HG02798 (cell line): Measurements from ENCODE around the gene ADAMTSL1.
A peak's percentile ranks its signal among the peaks of the same experiment; 100 is the strongest.

Experiments
- ATAC-seq: cut with Tn5 transposase; IDR thresholded peaks from one replicate; pipeline ENCODE4 v1.9.1; 2021; ENCODE audit warnings: mild to moderate bottlenecking; ENCODE audit not compliant: unreplicated experiment, poor library complexity

The ADAMTSL1 gene

DNA sequence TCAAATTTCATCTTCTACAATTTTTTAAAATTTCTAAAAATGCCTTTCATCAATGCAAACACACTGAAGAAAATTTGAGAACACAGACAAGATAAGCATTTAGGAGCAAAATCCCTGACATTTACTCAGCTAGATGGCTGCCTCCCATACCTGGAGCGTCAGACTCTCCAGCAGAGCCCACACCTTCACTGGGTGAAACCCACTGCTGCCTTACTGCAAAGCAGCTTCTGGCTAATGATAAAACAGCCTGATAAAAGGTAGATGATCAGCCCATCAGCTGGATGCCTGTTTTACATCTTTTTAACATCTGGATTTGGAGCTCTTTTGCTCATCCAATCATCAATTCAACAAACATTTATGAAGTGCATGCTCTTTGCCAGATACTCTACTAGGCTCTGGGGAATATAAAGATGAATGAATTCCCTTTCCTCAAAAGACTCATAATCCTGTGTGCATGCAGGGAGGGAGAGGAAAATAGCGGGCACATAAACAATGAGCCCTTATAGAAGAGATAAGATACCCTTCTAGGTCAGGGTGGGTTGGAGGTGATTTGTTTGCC is 287.9 kb downstream of the ADAMTSL1 start:
- ATAC-seq, result no peak

DNA sequence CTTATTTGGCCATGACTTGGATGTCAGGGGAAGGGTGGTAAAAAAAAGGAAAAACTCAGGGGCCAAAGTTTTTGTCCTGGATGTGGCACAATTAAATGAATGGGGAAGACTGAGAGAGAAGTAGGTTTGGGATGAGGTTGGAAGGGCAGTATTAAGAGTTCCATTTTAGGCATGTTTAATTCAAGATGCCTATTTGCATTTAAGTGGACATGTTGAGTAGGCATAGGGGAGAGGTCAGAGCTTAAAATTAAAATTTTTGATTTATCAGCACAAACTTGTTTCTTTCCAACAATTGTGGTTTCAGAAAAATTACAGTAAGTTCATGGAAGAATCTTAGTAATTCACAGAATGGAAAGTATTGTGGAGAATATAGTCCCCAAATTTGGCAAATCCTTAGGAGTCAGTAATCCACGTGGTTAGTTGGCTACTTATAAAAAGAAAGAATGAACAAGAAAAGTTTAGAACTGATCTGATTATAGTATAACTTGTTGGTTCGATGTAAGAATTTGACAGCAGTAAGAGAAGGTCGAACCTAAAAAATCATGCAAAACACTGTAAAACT is 293.1 kb downstream of the ADAMTSL1 start:
- ATAC-seq, result no peak

- ATAC-seq, result peak; percentile 89
These were observed 295.1 kb downstream of the ADAMTSL1 start for GRCh38 chr9:18768951-18769622.

DNA sequence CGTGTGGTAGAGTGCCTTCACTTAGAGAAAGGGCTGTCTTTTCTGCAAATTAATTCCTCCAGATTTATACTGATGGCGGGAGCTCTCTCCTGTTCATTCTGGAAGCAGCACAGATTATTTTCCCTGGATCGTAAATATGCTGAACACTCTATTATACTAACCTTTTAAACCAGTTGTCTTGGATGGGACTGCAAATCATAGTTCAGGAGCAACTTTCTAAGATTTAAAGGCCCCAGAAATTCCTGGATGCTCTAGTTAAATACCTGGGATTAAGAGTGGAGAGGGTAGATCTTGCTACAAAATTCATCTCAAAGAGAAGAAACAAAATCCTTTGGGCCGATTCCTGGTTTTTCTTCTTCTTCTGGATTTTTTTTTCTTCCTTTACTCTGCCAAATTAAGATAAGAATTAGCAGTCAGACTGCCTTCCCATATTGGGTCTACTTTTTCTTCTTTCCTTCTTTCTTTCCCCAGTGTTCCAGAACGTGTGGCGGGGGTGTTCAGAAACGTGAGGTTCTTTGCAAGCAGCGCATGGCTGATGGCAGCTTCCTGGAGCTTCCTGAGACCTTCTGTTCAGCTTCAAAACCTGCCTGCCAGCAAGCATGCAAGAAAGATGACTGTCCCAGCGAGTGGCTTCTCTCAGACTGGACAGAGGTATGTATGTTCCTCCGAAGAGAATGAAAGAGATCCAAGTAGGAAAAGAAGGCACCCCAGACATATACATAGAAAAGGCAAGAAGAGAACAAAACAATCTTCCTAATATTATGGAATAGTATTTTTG is 296.4 kb downstream of the ADAMTSL1 start:
- no peak for ATAC-seq

- ATAC-seq, result no peak
These were observed 297.1 kb downstream of the ADAMTSL1 start for GRCh38 chr9:18771011-18771410.

DNA sequence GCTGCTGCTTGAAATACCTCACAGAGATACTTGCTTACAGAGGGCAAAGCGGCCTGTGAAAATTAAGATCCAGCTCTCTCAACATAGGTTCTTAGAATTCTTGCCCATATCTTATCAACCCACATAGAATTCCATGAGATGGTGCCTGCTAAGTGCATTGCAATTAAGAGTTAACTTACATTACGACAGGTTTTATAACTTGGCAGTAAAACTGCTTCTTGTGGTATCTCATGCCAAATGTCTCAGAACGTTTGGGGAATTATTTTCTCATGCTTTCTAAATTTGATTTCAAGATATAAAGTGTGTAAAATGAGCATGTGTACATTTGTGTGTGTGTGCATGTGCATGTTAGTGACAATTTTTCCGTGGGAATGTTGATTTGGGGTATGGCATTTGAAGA is 297.8 kb downstream of the ADAMTSL1 start:
- ATAC-seq, result no peak

DNA sequence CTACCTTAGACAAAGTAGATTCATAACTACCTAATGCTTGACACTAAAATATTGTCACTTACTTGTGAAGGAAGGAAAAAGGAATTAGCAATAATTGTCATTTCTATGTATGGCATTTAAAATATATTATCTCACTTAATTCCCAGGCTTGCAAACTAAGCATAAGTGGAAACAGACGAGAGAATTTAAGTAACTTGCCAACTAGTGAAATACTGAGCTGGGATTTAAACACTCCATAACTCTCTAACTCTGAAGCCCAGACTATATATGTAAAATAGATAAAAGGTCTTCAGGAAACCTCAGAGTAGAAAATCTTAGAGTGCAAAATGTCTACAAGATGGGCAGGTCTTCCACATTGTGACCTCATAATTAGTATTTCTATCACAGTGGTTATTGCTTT is 301.3 kb downstream of the ADAMTSL1 start:
- no peak for ATAC-seq

DNA sequence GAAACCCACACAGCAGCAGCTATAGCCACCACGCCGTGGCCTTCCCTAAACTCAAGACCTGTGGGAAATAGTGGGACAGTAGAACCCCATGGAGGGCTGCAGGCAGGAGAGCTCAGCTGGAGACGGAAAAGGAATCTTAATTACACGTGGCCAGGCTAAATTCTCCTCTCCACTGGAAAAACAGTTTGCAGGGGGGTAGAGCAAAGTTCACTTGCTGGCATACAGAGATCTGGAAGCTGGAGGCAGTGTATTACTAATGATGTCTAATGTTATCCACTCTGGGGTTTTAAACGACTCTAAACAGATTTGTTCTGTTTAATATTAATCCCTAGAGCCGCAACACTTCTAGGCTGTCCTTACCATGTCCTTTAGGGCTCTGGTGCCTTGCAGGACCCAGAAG is 302.0 kb downstream of the ADAMTSL1 start:
- no peak for ATAC-seq

DNA sequence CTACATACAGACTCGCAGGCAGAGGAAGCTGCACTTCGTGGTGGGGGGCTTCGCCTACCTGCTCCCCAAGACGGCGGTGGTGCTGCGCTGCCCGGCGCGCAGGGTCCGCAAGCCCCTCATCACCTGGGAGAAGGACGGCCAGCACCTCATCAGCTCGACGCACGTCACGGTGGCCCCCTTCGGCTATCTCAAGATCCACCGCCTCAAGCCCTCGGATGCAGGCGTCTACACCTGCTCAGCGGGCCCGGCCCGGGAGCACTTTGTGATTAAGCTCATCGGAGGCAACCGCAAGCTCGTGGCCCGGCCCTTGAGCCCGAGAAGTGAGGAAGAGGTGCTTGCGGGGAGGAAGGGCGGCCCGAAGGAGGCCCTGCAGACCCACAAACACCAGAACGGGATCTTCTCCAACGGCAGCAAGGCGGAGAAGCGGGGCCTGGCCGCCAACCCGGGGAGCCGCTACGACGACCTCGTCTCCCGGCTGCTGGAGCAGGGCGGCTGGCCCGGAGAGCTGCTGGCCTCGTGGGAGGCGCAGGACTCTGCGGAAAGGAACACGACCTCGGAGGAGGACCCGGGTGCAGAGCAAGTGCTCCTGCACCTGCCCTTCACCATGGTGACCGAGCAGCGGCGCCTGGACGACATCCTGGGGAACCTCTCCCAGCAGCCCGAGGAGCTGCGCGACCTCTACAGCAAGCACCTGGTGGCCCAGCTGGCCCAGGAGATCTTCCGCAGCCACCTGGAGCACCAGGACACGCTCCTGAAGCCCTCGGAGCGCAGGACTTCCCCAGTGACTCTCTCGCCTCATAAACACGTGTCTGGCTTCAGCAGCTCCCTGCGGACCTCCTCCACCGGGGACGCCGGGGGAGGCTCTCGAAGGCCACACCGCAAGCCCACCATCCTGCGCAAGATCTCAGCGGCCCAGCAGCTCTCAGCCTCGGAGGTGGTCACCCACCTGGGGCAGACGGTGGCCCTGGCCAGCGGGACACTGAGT is 303.2 kb downstream of the ADAMTSL1 start:
- ATAC-seq, result no peak

- ATAC-seq, result no peak
These were observed 304.2 kb downstream of the ADAMTSL1 start for GRCh38 chr9:18778147-18778546.

DNA sequence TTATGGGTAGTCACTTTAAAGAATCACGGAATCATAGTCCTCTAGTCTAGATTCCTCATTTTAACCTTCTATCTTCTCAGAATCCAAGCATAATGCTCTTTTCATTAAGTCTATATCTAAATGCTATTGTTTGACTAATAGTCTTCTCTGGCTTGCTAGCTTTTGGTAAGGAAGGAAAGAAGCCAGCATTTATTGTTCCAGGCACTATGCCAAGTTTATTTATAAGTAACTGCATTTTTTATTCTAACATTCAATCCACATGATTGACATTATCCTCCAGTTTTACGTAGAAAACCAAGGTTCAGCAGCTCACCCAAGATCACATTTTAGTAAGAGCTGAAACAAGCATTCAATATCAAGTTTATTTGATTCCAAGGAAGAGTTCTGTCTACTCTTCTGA is 304.9 kb downstream of the ADAMTSL1 start:
- no peak for ATAC-seq

DNA sequence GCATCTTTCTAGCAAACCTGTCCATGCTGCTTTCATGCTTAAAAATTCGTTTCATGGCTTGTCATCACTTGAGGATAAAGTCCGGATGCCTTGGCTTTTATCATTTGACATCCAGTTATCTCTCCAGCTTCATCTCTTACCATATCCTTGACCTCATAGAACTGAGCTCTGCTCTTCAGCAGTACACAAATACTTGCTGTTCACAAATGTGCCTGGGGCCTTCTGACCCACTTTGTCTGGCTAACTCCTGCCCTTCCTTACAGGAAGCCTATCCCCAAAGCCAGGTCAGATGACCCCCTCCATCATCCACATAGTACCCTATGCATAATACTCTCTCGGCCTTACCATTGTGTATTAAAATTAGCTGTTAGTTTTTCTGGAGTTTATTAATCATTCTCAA is 310.0 kb downstream of the ADAMTSL1 start:
- ATAC-seq, result no peak

DNA sequence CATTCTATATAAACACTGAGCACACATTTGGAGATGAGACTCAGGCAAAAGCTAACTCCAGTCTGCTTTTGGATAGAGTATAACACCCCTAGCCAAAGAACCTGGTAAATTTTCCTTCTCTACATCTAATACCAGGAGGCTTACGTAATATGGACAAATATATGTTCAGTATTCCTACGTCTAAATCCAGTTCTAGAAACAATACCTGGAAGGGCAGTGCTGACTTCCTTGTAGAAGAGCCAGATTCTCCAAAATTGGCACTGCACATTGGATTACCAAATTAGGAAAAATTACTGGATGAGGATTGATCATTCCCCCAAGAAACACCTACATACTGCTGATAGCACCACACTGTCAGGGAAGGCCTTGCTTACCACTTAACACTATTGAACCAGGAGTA is 311.7 kb downstream of the ADAMTSL1 start:
- ATAC-seq, result no peak

- ATAC-seq, result no peak
These were observed 312.2 kb downstream of the ADAMTSL1 start for GRCh38 chr9:18786196-18786595.

DNA sequence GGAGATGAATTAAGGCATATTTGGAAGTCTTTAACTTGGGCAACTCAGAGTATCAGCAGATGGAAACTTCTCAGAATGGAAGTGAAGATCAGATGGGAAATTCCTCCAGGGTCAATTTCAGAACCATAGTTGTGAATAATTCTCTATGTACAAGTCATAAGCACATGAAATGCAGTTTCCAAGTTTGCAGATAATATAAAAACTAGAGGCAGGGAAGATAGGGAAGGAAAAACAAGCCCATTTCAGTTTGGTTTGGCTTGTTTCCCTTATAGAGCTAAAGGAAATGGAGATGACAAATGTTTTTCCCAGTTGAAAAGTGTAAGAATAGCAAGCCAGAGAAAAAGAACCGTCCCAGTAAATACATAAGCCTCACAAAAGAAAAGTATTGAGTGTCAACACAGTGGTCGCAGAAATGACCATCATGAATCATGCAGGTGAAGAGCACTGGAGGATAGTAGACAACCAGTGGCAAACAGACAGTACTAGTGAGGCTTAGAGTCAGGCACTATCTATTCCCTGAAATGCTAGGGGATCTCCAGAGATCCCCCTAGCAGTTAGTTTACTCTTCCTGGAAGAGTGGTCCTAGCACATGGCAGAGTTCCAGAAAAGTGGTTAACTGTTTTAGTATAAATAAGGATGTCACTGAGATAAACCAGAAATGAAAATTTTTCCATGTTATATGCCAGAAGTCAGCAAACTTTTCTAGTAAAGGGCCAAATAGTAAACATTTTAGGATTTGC is 313.1 kb downstream of the ADAMTSL1 start:
- no peak for ATAC-seq

GRCh38 chr9:18788256-18788655 is 314.3 kb downstream of the ADAMTSL1 start:
- no peak for ATAC-seq

DNA sequence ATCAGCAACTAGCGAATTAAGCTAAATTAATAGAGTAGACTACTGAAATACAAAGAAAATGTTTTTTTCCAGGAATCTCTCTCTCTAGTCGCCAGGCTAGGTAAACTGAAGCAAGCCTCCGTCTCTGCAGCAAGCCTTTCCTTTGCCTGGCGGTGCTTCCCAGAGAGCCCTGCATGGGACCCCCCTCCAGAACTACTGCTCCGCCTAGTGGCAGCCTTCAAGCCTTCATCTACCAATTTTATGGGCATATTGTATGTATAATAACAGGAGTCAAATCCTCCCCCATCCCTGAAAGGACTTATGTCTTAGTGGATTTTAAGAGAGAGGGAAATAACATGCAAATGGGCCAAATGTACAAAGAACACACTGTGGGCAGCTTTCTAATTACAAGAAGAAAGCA is 317.1 kb downstream of the ADAMTSL1 start:
- peak; percentile 47 for ATAC-seq

DNA sequence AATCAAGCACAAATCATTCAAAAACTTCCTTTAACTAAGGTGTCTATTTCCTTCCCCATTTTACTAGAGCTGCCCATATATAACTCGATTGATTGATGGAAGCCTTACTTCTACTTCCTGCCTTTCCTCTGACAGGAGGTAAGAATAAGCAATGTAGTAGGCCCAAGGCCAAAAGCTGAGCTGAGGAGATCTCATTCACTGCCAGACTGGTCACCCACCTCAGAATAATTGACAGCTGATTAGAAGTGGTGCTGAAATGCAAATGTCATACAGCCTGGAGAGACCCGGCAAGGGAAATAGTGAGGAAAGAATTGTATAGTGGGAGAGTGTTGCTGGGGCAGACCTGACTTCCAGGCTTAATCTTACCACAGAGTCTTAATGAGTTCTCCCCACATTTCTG is 319.2 kb downstream of the ADAMTSL1 start:
- ATAC-seq, result no peak

DNA sequence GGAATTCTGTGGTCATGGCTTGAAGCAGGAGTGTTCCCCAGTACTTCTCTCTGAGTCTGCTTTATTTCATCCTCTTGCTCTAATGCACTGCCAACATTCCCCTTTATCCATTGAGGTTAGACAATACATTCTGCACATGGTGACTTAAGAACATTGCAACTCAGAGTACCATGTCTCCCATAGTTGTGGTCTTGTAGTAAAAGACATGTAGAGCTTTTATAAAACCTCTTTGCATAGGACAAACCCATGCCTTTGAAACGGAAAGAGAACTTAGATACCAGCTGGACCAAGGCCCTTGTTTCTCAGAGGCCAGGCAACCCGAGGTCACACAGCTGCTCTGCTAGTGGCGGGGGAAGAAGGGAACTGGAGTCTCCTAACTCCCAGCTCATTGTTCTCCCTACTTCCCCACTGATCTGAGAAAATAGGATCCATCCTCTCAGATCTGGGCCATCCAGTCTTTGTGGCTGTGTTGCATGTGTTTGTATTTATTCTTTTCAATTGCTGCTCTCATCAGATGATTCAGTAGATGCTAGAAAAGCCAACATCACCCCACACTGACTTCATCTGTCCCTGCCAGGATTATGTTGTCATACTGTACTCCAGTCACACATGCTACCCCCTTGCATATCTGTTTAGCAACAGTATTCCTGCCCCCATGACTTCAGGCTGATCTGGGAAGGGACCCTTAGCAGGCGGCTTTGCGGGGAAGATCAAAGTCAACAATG is 322.2 kb downstream of the ADAMTSL1 start:
- ATAC-seq, result no peak
